ENCODE data around the gene UFC1. TPM values are rescaled to one million over a fixed set of nuclear protein-coding genes. Genes with fewer than 3 reads are reported as not detected.

The UFC1 gene

GRCh38 chr1:161206411-161207140 lies 52.8 kb downstream of the UFC1 start:
- no CpG with 5 or more reads among the region's 12 CpGs for WGBS, 2 donors (ENCODE audit: extremely low coverage in 2 of 2, insufficient read length in 2 of 2, insufficient replicate concordance in 1 of 2)
- Histone ChIP-seq H2BK12ac (ENCODE audit: low read length) (no peak overlapping the region), H2BK120ac (ENCODE audit: low read depth, low read length) (no peak overlapping the region), H3K18ac (ENCODE audit: low read length) (no peak overlapping the region), H2AFZ (ENCODE audit: low read length) (no peak overlapping the region), H3K4me1 (ENCODE audit: control insufficient read depth in 2 of 2, insufficient read depth in 1 of 2, low read depth in 1 of 2, low read length in 2 of 2) (peaks cover 3 to 4% of the 10 kb centered on the region in 2 donors), H3K14ac (ENCODE audit: low read length) (no peak overlapping the region), H3K23ac (ENCODE audit: low read depth, low read length, poor library complexity) (no peak overlapping the region), H3K4ac (ENCODE audit: low read length) (no peak overlapping the region), H3K79me1 (ENCODE audit: low read depth, low read length) (peaks cover 2% of the 10 kb centered on the region), H3K9ac (ENCODE audit: low read depth, low read length, poor library complexity) (no peak overlapping the region), H3K4me3 (ENCODE audit: low read length in 2 of 2) (no peak overlapping the region), H3K27ac (replicated peaks; ENCODE audit: low read length) (no peak overlapping the region), H3K9me3 (replicated peaks in 1 of 2; ENCODE audit: control insufficient read depth in 2 of 2, insufficient read depth in 1 of 2, low read depth in 1 of 2, low read length in 2 of 2) (no peaks in the 10 kb centered on the region), H2AK5ac (ENCODE audit: low read depth, low read length) (no peak overlapping the region), H2BK5ac (ENCODE audit: low read length) (no peak overlapping the region), H2BK15ac (ENCODE audit: low read length) (no peak overlapping the region), H4K91ac (ENCODE audit: low read depth, low read length, poor library complexity) (no peak overlapping the region), H3K4me2 (ENCODE audit: insufficient read depth, low read length, poor library complexity, severe bottlenecking) (no peak overlapping the region), H3K36me3 (replicated peaks in 1 of 2; ENCODE audit: control insufficient read depth in 2 of 2, insufficient read depth in 2 of 2, low read length in 2 of 2) (peaks cover 26 to 82% of the 10 kb centered on the region in 2 donors), H4K8ac (ENCODE audit: low read depth, low read length) (no peak overlapping the region), H3K27me3 (ENCODE audit: control insufficient read depth in 3 of 3, insufficient read depth in 3 of 3, low read depth in 1 of 3, low read length in 3 of 3) (no peaks in the 10 kb centered on the region)
- no peak for DNase-seq (ENCODE audit: low spot score)

GRCh38 chr1:161207173-161207572 lies 53.4 kb downstream of the UFC1 start:
- H2BK15ac ChIP-seq (ENCODE audit: low read length): no peak overlapping the region
- H3K36me3 ChIP-seq (replicated peaks in 1 of 2; ENCODE audit: control insufficient read depth in 2 of 2, insufficient read depth in 2 of 2, low read length in 2 of 2): peaks cover 32 to 88% of the 10 kb centered on the region in 2 donors
- DNase-seq (ENCODE audit: low spot score): no peak
- no peak overlapping the region for H3K4me3 ChIP-seq (ENCODE audit: low read length in 2 of 2)
- H3K9ac ChIP-seq (ENCODE audit: low read depth, low read length, poor library complexity): no peak overlapping the region
- H3K79me1 ChIP-seq (ENCODE audit: low read depth, low read length): peaks cover 2% of the 10 kb centered on the region
- no CpG with 5 or more reads among the region's 8 CpGs for WGBS, 2 donors (ENCODE audit: extremely low coverage in 2 of 2, insufficient read length in 2 of 2, insufficient replicate concordance in 1 of 2)
- H3K14ac ChIP-seq (ENCODE audit: low read length): no peak overlapping the region
- H2BK120ac ChIP-seq (ENCODE audit: low read depth, low read length): no peak overlapping the region
- H2AFZ ChIP-seq (ENCODE audit: low read length): no peak overlapping the region
- H3K18ac ChIP-seq (ENCODE audit: low read length): no peak overlapping the region
- no peak overlapping the region for H2AK5ac ChIP-seq (ENCODE audit: low read depth, low read length)
- no peak overlapping the region for H2BK12ac ChIP-seq (ENCODE audit: low read length)
- no peak overlapping the region for H4K91ac ChIP-seq (ENCODE audit: low read depth, low read length, poor library complexity)
- no peak overlapping the region for H3K4me2 ChIP-seq (ENCODE audit: insufficient read depth, low read length, poor library complexity, severe bottlenecking)
- H3K4ac ChIP-seq (ENCODE audit: low read length): no peak overlapping the region
- H3K27me3 ChIP-seq (ENCODE audit: control insufficient read depth in 3 of 3, insufficient read depth in 3 of 3, low read depth in 1 of 3, low read length in 3 of 3): peaks cover 0 to 1% (median 0%) of the 10 kb centered on the region in 3 experiments
- no peaks in the 10 kb centered on the region for H3K9me3 ChIP-seq (replicated peaks in 1 of 2; ENCODE audit: control insufficient read depth in 2 of 2, insufficient read depth in 1 of 2, low read depth in 1 of 2, low read length in 2 of 2)
- H4K8ac ChIP-seq (ENCODE audit: low read depth, low read length): no peak overlapping the region
- H2BK5ac ChIP-seq (ENCODE audit: low read length): no peak overlapping the region
- H3K27ac ChIP-seq (replicated peaks; ENCODE audit: low read length): no peak overlapping the region
- H3K4me1 ChIP-seq (ENCODE audit: control insufficient read depth in 2 of 2, insufficient read depth in 1 of 2, low read depth in 1 of 2, low read length in 2 of 2): no peaks in the 10 kb centered on the region
- H3K23ac ChIP-seq (ENCODE audit: low read depth, low read length, poor library complexity): no peak overlapping the region

Small RNAs within 50 kb of the gene (small RNA-seq; reads per million reads assigned to genes)
- not detected for gene RF01225 (ENCODE audit: insufficient read depth)
